Measurements from ENCODE around the gene CTNNA2.

CTNNA2 gene

DNA sequence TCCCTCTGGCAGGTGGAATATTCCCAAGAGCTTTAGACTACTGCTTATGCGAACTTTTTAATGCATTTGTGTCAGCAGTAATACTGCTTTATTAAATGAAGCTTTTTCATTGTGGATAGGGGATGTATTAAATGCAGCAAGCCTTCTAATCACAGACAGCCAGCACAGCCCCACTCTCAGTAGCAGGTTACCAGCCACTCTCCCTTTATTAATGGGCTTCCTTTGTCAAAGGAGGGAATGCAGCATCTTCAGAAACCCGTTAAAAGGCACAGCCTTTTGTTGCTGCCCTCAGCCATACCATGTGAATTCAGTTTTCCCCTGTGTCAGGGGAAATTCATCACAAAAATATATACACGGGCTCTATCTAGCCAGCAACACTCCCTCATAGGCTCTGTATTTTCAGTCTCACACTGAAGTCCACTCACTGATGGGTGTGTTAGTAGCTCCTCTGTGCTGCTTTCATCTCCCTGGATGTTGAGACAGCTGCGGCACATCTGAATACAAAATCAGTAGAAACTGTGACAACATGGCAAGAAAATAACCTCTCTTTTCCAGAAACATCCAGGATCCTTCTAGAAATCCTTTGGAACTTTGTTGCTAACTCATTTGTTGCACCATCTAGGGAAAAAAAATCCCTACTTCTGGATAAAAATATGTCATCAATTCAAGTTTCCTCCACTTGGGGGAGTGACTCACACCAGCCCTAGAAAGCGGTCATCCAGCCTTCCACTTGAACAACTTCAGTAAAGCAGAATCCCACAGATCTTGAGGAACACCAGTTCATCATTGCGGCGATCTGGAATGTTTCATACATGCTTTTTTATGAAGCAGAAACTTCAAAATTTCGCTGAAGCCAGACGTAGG lies 743.3 kb downstream of the CTNNA2 start:
- in situ Hi-C loops (cut with MboI; ENCODE audit: low pct_unique_long_range_greater_than_20kb, low sequenced_read_pairs): no loop called here
- peak; percentile 5 for DNase-seq

DNA sequence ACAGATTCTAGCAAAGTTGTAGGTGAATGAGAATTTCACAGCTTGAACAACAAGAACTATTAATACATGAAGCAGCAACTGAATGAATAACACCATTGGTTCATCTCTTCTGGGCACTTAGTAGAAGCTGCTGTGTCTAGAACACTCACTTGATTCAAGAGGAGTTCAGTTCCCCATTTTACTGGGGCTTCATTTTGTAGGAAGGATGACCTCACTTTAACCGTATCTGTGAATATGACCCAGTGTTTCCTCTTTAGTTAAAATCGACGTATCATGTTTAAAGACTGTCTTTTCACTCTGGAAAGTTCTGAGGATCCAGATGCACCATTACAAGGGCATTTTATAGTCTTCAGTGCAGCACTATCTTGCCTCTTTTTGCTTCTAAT lies 743.9 kb downstream of the CTNNA2 start:
- DNase-seq: peak; percentile 10
- in situ Hi-C loops (cut with MboI; ENCODE audit: low pct_unique_long_range_greater_than_20kb, low sequenced_read_pairs): no loop called here

DNA sequence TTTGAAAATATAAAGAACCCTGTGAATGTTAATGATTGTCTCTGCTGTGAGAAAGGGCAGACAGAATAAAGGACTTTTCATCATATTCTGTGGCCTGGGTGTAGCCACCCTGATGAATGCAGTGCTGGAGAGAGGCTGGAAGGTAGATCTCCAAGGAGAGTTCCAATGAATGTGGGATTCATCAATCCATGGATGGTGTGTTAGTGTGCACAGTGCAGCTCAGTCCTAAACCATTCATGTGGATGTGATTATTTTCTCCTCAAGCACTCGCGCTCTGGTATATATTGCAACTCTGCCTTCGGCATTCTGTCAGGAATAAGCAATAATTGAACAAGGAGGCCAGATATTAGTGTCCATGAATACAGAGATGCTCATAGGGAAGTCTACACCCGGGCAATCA lies 744.6 kb downstream of the CTNNA2 start:
- in situ Hi-C loops (cut with MboI; ENCODE audit: low pct_unique_long_range_greater_than_20kb, low sequenced_read_pairs): no loop called here
- DNase-seq: no peak

DNA sequence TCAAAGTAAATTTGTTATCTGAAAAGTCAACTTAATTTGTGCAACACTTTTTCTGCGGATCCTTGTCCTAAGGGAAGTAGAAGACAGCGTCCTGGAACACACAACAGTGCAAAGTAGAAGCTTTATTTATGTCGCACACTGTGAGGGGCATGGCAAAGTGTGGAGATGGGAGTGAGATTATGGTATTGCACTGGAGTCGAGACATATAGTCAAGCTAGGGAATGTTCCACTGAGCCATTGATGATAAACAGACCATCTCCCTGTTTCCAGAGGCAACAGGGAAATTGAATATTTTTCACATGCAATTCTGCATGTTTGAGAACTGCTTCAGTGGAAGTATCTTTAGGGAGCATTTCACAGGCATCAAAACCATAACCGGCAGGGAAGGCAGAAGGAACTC lies 745.5 kb downstream of the CTNNA2 start:
- in situ Hi-C loops (cut with MboI; ENCODE audit: low pct_unique_long_range_greater_than_20kb, low sequenced_read_pairs): no loop called here

DNA sequence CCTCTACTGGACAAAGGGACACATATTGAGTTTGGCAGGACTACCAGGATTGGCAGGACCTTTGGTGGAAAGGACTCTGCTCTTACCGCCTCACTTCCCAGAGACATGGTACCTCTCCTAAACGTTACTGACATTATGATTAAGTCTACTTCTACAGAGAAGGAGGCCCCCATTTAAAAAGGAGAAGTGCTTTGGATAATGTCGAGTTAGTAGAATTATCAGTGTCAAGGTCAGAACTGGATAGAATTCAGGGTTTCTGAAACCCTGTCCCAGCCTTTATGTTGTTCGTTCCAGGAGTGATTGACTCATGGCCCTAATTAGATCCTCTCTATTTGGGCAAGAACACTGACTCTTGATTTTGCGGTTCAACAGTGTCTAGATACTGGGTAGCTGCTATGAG lies 745.9 kb downstream of the CTNNA2 start:
- in situ Hi-C loops (cut with MboI; ENCODE audit: low pct_unique_long_range_greater_than_20kb, low sequenced_read_pairs): no loop called here
- no peak for DNase-seq

More for the DNA sequence above, 745.5 kb downstream of the CTNNA2 start:
- no peak for DNase-seq

DNA sequence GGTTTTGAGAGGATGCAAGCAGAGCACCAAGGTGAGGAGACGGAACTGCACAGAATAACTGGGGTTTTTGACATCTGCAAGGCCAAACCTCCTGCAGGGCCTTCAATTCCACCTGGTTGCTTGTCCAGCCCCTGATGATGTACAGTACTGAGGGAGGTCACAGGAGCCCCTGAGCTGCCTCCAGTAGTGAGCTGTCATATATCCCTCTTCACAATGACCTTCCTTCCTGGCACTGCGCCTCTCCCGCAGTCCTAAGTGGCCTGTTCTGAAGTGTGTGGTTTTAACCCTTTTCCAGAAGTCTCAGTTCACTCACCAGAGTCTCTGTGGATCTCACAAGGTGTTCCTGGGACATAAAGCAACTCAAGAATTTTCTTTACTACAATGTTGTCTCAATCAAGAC lies 746.4 kb downstream of the CTNNA2 start:
- in situ Hi-C loops (cut with MboI; ENCODE audit: low pct_unique_long_range_greater_than_20kb, low sequenced_read_pairs): no loop called here

DNA sequence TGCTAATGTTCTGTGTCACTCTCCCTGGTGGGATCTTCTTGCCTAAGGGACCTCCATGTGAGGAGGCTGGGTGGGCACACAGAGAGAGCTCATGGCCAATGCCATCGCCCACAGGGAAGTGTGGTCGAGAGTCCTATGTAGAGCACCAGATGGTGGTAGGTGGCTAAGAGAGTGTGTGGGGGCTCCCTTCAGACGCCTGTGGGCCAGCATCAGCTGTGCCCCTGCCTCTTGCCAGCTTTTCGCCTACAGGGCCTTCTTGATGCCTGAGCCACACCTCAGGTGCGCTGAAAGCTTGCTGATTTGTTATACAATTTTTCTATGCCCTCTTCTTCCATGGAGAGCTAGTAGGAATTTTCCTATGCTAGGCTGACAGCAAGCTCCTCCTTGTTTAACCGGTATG lies 753.4 kb downstream of the CTNNA2 start:
- in situ Hi-C loops (cut with MboI; ENCODE audit: low pct_unique_long_range_greater_than_20kb, low sequenced_read_pairs): no loop called here
- no peak for DNase-seq

More for the DNA sequence above, 746.4 kb downstream of the CTNNA2 start:
- no peak for DNase-seq

DNA sequence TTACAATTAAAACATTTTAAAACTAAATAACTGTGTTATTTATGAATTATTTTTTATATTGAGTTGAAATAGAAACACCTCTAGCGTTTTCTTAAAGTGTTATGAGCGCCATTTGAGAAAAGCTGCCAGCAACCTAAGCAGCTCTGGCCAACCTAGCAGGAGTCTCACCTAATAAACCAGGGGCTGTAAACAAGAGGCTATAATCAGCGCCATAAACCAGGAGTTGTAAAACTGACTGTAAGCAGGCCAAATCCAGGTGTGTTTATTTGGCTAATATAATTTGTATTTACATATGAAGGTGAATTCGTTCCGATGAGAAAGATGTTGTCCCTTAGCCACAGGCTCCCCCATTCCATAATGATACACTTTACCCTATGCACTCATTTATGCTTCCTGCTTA lies 757.0 kb downstream of the CTNNA2 start:
- in situ Hi-C loops (cut with MboI; ENCODE audit: low pct_unique_long_range_greater_than_20kb, low sequenced_read_pairs): no loop called here

DNA sequence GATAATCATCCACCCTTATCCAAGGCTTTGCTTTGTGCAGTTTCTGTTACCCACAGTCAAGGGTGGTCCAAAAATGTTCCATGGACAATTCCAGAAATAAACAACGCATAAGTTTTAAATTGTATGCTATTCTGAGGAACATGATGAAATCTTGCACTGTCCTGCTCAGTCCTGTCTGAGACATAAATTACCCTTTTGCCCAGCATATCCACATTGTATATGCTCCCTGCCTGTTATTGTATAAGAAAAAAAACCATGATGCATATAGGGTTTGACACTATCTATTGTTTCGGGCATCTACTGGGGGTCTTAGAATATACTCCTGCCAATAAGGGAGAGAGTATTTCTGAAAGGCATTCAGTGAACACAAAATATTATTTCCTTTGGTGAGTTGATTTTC lies 767.7 kb downstream of the CTNNA2 start:
- in situ Hi-C loops (cut with MboI; ENCODE audit: low pct_unique_long_range_greater_than_20kb, low sequenced_read_pairs): no loop called here
- DNase-seq: no peak

More for the DNA sequence above, 757.0 kb downstream of the CTNNA2 start:
- DNase-seq: no peak

DNA sequence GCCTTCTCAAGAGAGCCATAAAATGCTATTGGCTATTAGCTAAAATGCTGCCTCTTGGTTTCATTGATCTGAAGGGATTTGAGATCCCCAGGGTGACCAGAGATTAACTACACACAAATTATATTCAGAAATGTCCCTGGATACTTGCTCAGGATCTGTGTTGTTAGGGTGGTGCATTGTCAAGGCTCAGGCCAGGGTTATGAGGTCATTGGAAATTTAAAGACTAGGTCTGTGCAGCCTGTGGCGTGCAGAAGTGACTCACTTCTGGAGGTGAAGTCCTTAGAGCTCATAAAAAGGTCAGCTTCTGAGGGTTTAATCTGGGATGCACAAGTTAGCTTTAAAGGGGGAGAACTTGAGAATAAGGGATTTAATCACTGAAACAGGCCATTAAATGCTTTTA lies 768.2 kb downstream of the CTNNA2 start:
- DNase-seq: no peak
- in situ Hi-C loops (cut with MboI; ENCODE audit: low pct_unique_long_range_greater_than_20kb, low sequenced_read_pairs): no loop called here

DNA sequence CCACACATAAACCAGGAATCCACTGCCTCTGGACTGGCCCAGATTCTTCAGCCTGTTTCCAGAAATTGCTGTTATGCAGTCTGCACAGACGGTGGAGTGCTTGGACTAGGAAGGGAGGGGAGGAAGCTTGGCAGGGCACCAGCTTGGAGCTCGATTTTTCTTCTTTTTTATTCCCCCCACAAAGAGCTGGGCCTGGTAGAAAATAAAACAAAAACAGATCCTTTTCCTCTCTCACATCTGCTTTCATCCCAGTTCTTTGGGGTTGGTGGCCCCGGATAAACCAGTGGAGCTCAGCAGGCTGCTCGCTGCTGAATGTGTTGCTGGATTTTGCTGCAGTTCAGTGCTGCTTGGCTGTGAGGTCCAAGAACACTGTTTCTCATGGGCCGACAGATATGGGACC lies 775.7 kb downstream of the CTNNA2 start:
- DNase-seq: no peak
- in situ Hi-C loops (cut with MboI; ENCODE audit: low pct_unique_long_range_greater_than_20kb, low sequenced_read_pairs): no loop called here

DNA sequence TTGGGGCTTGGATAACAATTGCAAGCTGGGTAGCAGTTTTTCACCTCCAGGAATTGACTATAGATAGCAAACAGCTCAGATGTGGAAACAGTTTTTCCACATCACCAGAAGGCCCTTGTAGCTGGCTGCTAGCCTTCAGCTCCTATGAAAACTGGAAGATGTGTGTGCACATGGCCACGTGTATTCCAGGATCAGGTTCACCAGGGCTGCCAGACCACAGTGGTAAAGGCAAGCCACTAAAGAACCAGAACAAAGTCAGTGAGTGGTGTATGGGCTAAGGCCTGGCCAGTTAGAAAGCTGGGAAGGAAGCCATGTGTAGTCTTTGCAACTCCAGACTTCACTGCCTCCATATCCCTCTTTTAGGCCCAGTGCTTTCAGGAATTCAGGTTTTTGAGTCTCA lies 778.8 kb downstream of the CTNNA2 start:
- DNase-seq: no peak
- in situ Hi-C loops (cut with MboI; ENCODE audit: low pct_unique_long_range_greater_than_20kb, low sequenced_read_pairs): no loop called here

DNA sequence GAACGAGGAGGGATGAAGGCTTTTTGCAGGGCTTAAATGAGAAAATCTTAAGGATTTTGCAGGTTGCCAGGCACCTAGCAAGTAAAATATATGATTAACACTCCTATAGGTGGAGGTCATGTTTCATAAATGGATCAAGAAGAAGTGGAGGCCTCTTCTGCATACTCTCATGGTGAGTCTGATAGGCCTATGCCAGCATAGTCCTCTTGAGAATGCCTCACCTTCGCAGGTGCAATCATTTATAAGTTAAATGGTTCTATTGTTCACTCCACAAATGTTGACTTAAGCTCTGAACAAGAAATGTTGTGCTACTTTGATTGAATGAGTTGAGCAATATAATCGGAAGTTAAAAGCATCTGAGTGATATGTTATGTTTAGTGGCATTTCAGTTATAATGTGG lies 779.6 kb downstream of the CTNNA2 start:
- in situ Hi-C loops (cut with MboI; ENCODE audit: low pct_unique_long_range_greater_than_20kb, low sequenced_read_pairs): no loop called here

DNA sequence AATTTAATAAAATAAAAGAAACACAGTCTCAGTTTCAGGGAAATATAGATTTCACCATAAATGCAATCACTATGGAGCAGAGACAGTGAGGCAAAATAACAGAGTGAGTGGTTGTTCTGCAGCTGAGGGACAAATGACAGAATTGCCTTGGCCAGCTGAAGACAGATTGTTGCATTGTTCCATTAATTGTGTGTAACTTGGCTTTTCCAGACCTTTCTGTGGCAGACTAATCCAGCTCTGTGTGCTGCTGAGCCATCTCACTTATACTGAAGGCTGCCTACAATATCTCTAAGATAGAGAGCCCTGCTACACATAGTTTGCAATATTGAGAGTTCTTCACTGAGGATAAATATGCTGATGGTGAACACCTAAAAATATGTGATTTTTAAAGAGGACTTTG lies 780.2 kb downstream of the CTNNA2 start:
- no peak for DNase-seq

More for the DNA sequence above, 779.6 kb downstream of the CTNNA2 start:
- DNase-seq: no peak

DNA sequence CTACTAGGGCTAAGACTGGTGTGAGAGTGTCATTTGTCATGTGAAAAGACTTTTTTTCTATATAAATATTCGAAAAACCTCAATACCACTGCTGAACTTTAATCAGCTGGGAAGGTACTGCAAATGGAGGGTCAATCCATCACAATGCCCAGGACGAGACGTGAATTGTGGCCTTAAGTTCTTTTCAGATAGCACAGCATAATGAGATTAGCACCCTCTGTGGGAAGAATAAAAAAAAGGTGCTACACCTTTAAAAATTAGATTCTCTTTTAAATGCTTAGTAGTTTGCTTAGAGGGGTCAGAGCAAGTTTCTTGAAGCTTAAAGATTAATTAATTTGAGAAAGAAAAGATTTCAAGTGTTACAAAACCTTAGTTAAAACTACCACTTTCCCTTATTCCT lies 786.1 kb downstream of the CTNNA2 start:
- in situ Hi-C loops (cut with MboI; ENCODE audit: low pct_unique_long_range_greater_than_20kb, low sequenced_read_pairs): no loop called here
- no peak for DNase-seq

More for the DNA sequence above, 780.2 kb downstream of the CTNNA2 start:
- in situ Hi-C loops (cut with MboI; ENCODE audit: low pct_unique_long_range_greater_than_20kb, low sequenced_read_pairs): no loop called here

DNA sequence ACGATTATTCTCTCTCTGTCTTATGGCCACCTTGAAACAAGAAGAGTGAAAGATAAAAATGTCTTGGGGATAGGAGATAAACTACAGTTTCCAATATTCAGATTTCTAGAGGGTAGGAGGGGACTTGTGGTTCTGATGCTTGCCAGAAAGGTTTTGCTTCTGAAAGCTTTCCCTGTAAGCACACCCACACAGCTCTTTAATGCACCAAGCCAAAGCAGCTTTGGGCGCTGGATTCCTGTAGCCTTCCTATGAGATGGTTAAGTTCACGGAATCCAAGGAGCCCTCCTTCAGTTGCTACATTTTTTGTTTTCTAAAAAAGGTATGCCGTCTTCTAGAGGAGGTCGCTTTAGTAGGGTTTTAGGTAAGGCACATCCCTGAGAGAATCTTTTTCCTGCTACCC lies 786.8 kb downstream of the CTNNA2 start:
- in situ Hi-C loops (cut with MboI; ENCODE audit: low pct_unique_long_range_greater_than_20kb, low sequenced_read_pairs): no loop called here

DNA sequence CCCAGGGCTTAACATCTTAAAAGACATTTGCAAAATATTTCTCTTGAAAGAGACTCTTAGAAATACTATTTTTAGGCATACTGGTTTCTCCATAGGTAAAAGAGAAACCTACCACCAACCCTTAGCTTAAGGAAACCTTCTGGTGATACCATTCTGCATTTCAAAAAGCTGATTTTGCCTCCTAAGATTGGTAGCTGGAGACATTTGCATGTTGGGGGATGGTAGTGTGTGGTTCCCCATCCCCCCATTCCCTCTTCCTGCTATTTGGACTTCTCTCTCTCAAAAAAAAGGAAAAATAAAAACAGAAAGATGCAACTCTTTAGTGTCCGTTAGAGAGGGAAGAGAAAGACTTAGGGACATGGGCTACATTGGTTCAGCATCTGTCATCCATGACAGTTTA lies 787.5 kb downstream of the CTNNA2 start:
- DNase-seq: no peak
- in situ Hi-C loops (cut with MboI; ENCODE audit: low pct_unique_long_range_greater_than_20kb, low sequenced_read_pairs): no loop called here

More for the DNA sequence above, 786.8 kb downstream of the CTNNA2 start:
- DNase-seq: no peak

DNA sequence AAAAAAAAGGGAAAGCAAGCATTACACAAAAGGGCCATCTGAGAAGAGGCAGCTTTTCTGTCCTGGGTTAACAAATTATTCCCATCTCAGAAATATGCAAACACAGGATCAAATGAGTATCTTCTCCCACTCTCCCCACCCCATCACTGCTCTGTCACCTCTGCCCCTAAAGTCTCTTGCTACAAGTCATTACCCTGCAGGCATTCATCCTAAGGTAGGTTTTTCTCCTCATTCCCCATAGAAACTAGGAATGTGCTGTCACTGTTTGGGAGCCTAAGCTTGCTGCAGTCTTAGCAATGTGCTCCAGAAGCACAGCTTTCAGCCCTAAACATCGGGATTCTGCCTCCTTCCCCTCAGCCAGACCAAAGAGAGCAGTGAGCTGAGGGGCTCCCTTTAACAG lies 788.1 kb downstream of the CTNNA2 start:
- DNase-seq: no peak
- in situ Hi-C loops (cut with MboI; ENCODE audit: low pct_unique_long_range_greater_than_20kb, low sequenced_read_pairs): no loop called here

DNA sequence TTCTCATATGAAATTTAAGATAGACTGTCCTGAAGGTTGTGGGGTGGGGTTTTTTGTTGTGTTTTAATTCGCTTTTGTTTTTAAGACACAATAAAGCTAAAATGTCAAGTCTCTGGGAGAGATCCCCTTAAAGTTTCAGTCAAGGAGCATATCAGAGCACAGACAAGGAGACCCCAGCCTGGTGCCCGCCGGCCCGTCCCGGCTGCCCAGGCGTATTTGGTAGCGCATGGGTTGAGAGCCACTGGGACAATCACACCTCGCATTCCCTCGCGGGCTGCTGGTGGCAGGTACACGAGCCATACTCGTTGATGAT lies 789.1 kb downstream of the CTNNA2 start:
- DNase-seq: no peak
- in situ Hi-C loops (cut with MboI; ENCODE audit: low pct_unique_long_range_greater_than_20kb, low sequenced_read_pairs): no loop called here

DNA sequence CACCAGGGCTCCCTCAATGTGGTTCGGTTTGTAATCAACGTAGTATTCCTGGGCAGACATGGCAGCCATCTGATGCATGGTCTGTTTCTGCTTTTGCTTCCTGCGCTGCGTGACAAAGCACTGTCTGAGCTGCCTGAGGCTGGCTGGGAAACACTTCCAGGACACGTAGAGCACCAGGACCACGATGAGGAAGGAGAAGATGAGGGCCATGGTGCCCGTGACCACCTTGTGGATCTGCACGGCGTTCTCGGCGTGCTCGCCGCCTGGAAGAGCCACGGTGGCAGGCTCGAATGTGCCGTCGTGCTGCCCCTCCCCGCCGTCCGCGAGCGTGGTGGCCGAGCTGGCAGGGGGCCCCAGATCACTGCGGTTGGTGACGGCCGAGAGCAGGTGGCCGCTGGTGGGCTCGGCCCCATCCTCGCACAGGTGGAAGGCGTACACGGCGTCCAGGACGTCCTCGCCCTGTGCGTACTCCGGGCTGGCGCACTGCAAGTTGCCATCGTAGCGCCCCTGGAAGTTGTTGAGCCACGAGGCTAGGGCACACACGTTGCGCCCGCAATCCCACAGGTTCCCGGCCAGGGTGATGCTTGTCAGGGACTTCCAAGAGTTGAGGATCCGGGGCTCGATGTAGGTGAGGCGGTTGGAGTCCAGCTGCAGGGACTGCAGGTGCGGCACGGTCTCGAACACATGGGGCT lies 789.6 kb downstream of the CTNNA2 start:
- in situ Hi-C loops (cut with MboI; ENCODE audit: low pct_unique_long_range_greater_than_20kb, low sequenced_read_pairs): no loop called here
- no peak for DNase-seq
